GM12878 (cell line): ENCODE data around the gene NT5M. TPM values are rescaled to one million over a fixed set of nuclear protein-coding genes. Genes with fewer than 3 reads are reported as not detected.

Source experiments
- ASH2L ChIP-seq: fragments of 300-600, 200-600 bp; sonication (generic); IDR thresholded peaks from 2 replicates; pipeline ENCODE4 v1.6.1; 2017; ENCODE audit warnings: low read depth, mild to moderate bottlenecking, borderline replicate concordance
- ATF2 ChIP-seq: IDR thresholded peaks from 2 replicates; pipeline ENCODE4 v1.6.1; 2012; ENCODE audit warnings: low read length, inconsistent platforms
- CBFB ChIP-seq: IDR thresholded peaks from 2 replicates; pipeline ENCODE4 v1.6.1; 2016; ENCODE audit warnings: antibody characterized with exemption, low read depth
- HCFC1 ChIP-seq: fragments of 150-350 bp; IDR thresholded peaks from 2 replicates; pipeline ENCODE4 v1.6.1; 2014; ENCODE audit warnings: low read length
- IRF4 ChIP-seq: IDR thresholded peaks from 2 replicates; pipeline ENCODE4 v1.6.1; 2011; ENCODE audit warnings: low read depth, low read length
- LARP7 ChIP-seq: fragments of 450-650 bp; IDR thresholded peaks from 2 replicates; pipeline ENCODE4 v1.6.1; 2017; ENCODE audit warnings: mild to moderate bottlenecking
- MYC ChIP-seq: IDR thresholded peaks from 2 replicates; pipeline ENCODE4 v1.6.1; 2011; ENCODE audit warnings: mild to moderate bottlenecking, low read length, moderate library complexity, inconsistent platforms; ENCODE audit not compliant: insufficient read depth, insufficient replicate concordance, insufficient read length, severe bottlenecking
- NR2C2 ChIP-seq: IDR thresholded peaks from 2 replicates; pipeline ENCODE4 v1.6.1; 2011; ENCODE audit warnings: borderline replicate concordance, low read depth; ENCODE audit not compliant: control insufficient read depth, insufficient read length
- PRDM15 ChIP-seq: fragments of 450-650 bp; formaldehyde crosslinking; IDR thresholded peaks from 2 replicates; pipeline ENCODE4 v1.4.0; 2020; ENCODE audit warnings: mild to moderate bottlenecking, moderate library complexity
- SMC3 ChIP-seq: IDR thresholded peaks from 2 replicates; pipeline ENCODE4 v1.6.1; 2011; ENCODE audit warnings: low read length, improper control_type of control experiment, borderline replicate concordance
- SP1 ChIP-seq: IDR thresholded peaks from one replicate; pipeline ENCODE4 v1.6.1; 2011; ENCODE audit warnings: low read depth, low read length
- SUZ12 ChIP-seq: fragments of 200-600 bp; sonication (generic); IDR thresholded peaks from one replicate; pipeline ENCODE4 v1.6.1; 2018; ENCODE audit warnings: antibody characterized with exemption, mild to moderate bottlenecking; ENCODE audit not compliant: unreplicated experiment
- ZZZ3 ChIP-seq: IDR thresholded peaks from 2 replicates; pipeline ENCODE4 v1.6.1; 2011; ENCODE audit warnings: low read depth; ENCODE audit not compliant: control insufficient read depth, insufficient read length
- polyA plus RNA-seq, 11 experiments: library from polyadenylated mRNA; depleted of rRNA in 4 of 11; unstranded in 6 of 11; stranded (reverse) in 5 of 11; fragments of >200 nt; fragmentation: Nextera tagmentation in 4 of 11; fragmentation: Illumina TruSeq in 1 of 11; extraction: Ambion mirVana in 4 of 11; extraction: Trizol in 1 of 11; gene quantifications; 1 replicate in 1 of 11; 2 replicates in 10 of 11; pipeline versions ENCODE4 v1.2.1 to v1.2.3, GENCODE V29; 2011 to 2016; ENCODE audit warnings: inconsistent platforms in 2 of 11, missing spikeins in 2 of 11, low read depth in 1 of 11
- total RNA-seq, 4 experiments: library from RNA; depleted of rRNA in 3 of 4; stranded (reverse); fragments of >200 nt in 3 of 4; fragmentation: Illumina TruSeq in 1 of 4; extraction: Trizol in 1 of 4; gene quantifications; 2 replicates each; pipeline versions ENCODE4 v1.2.1 to v1.2.3, GENCODE V29; 2013 to 2021

Gene NT5M
- total and polyA plus RNA-seq, 10 of the 15 experiments (the other 5 are each of a cell fraction or from before 2014, with no cell fraction given) = 0.18 to 14.1 (median 2.9) TPM

- no peak for TF ChIP-seq PRDM15 (CRISPR knock-in tag)
- no peak for TF ChIP-seq SUZ12
- no peak for TF ChIP-seq ASH2L
- no peak for TF ChIP-seq MYC
- TF ChIP-seq SMC3 = no peak
- no peak for TF ChIP-seq SP1
- TF ChIP-seq CBFB = no peak
- no peak for TF ChIP-seq IRF4
- TF ChIP-seq ZZZ3 = no peak
- TF ChIP-seq NR2C2 = no peak
- no peak for TF ChIP-seq ATF2
- no peak for TF ChIP-seq LARP7
- TF ChIP-seq HCFC1 = no peak
- TF ChIP-seq, all 136 proteins: peak for 0
Measured at GRCh38 chr17:17367931-17368330, 64.8 kb downstream of the NT5M start (continued).
